ENCODE measurements around the gene ATF2.
"Not testable (repeated sequence)": the region's sequence is repeated elsewhere in the genome, so short reads cannot be mapped to it uniquely, and the experiment has no call there.

Gene ATF2

DNA sequence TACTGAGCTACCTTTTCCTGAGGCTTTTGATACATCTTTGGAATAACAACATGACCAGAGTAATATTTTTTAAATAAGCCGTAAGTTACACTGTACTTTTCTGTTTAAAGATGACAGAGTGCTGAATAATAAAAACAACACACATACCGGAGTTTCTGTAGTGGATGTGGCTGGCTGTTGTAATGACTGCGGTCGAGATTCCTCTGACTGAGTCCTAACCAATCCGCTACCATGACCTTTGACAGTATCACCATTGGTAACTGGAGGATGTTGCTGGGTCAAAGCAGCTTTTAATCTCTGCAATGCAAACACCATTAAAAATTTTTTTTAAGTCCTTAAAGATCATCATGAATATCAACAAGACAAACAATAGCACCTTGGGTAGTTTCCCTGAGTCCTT is 70.7 kb downstream of the ATF2 start:
- DNase-seq (ENCODE audit: low read depth, low spot score): no peak

- DNase-seq (ENCODE audit: low read depth, low spot score): not testable (repeated sequence)
These were observed 83.9 kb downstream of the ATF2 start for GRCh38 chr2:175084117-175084516.

DNA sequence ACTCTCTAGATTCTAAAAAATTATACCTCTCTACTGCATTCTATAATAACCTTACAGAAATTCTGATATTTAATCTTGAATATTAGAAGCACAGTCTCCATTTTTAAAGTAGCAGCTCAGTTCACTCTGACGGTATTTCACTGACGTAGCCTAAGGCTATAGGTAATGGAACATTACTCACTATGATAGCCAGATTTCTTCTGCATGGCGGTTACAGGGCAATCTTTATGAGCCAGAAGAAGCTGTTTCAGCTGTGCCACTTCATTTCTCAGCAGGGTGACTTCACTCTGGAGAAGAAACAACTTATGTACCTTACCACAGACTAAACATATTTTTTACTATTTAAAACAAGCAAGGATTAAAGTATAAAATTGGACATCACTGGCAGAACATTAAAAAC is 87.5 kb downstream of the ATF2 start:
- no peak for DNase-seq (ENCODE audit: low read depth, low spot score)

- no peak for DNase-seq (ENCODE audit: low read depth, low spot score)
These were observed 91.7 kb downstream of the ATF2 start for GRCh38 chr2:175076272-175076671.

GRCh38 chr2:175074478-175074877 is 93.5 kb downstream of the ATF2 start:
- no peak for DNase-seq (ENCODE audit: low read depth, low spot score)

DNA sequence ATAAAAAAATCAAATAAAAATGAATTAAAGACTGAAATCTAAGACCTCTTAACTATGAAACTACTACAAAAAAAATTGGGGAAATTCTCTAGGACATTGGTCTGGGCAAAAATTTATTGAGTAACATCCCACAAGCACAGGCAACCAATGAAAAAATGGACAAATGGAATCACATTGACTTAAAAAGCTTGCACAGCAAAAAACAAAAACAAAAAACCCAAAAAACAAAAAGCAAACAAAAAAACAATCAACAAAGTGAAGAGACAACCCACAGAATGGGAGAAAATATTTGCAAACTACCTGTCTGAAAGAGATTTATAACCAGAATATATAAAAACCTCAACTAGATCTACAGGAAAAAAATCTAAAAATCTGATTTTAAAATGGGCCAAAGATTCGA is 99.5 kb downstream of the ATF2 start:
- no peak for DNase-seq (ENCODE audit: low read depth, low spot score)

DNA sequence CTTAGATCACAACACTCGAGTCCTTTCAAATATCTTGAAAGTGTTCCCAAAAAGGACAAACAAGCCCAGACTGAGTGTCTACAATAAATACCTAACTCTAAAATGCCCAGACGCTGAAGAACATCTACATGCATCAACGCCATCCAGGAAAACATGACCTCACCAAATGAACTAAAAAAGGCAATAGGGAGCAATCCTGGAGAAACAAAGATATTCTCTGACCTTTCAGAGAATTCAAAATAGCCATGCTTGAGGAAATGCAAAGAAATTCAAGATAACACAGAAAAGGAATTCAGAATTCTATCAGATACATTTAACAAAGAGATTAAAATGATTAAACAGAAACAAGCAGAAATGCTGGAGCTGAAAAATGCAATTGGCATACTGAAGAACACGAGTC is 101.6 kb downstream of the ATF2 start:
- DNase-seq (ENCODE audit: low read depth, low spot score): no peak

DNA sequence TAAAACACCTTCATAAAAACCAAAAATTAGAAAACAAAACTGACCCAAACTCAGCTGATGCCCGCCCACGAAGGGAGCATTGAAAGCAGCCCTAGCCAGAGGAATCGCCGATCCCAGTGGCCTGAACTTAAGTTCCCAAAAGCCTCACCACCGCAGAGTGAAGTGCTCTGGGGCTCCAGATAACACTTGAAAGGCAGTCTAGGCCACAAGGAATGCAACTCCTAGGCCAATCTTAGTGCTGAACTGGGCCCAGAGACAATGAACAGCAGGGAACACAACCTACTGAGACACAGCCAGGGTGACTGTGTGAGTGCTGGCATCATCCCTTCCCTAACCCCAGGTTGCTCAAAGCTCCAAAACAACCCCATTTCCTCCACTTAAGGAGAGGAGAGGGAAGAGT is 103.2 kb downstream of the ATF2 start:
- DNase-seq (ENCODE audit: low read depth, low spot score): no peak

GRCh38 chr2:175063741-175064140 is 104.3 kb downstream of the ATF2 start:
- DNase-seq (ENCODE audit: low read depth, low spot score): no peak

GRCh38 chr2:175062787-175063585 is 105.0 kb downstream of the ATF2 start:
- DNase-seq (ENCODE audit: low read depth, low spot score): no peak

GRCh38 chr2:175057078-175057685 is 110.8 kb downstream of the ATF2 start:
- no peak for DNase-seq (ENCODE audit: low read depth, low spot score)

DNA sequence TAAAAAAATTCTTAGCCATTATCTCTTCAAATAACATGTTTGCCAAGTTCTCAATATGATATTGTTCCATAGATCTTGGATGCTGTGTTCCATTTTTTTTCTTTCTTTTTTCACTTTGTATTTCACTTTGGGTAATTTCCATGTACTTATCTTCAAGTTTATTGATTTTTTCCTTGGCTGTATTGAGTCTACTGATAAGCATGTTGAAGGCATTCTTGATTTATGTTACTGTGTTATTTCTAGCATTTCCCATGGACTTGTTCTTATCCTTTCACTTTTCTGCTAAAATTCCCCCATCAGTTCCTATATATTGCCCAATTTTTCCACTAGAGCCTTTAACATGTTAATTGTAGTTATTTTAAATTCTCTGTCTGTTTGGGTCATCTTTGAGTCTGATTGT is 112.0 kb downstream of the ATF2 start:
- no peak for DNase-seq (ENCODE audit: low read depth, low spot score)

DNA sequence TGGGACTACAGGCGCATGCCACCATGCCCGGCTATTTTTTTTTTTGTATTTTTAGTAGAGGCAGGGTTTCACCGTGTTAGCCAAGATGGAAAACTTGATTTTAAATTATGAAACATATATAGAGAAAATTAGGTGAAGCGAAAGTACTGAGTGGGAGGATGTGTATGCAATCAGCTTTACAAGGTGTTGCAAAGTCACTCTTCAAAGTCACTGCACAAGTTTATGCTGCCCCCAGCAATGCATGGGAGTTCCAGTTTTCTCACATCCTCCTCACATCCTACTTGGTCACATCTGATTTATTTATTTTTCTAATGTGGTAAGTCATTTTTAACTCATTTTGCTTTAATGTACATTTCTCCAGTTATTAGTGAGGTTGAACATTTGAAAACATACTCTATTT is 113.7 kb downstream of the ATF2 start:
- no peak for DNase-seq (ENCODE audit: low read depth, low spot score)

GRCh38 chr2:175049661-175050060 is 118.3 kb downstream of the ATF2 start:
- no peak for DNase-seq (ENCODE audit: low read depth, low spot score)

GRCh38 chr2:175048275-175048674 is 119.7 kb downstream of the ATF2 start:
- DNase-seq (ENCODE audit: low read depth, low spot score): no peak

- no peak for DNase-seq (ENCODE audit: low read depth, low spot score)
These were observed 128.5 kb downstream of the ATF2 start for GRCh38 chr2:175039490-175039889.

DNA sequence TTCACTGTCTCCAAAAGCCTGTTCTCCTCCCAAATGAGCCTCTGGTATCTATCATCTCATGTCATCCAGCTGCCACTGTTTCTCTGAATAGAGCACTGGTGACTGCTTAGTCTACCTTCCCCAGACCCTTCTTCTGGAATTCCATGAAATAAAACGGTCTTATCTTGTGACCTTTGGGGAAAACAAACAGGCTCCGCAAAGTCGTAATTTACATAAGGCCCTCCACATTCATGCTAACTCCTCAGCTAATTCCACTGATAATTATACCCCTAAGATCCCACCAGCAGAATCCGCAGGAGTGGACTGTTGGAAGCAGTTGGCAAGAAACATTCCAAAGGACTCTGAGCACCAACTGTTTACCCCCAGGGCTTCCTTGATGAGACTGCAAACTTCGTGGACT is 129.0 kb downstream of the ATF2 start:
- DNase-seq (ENCODE audit: low read depth, low spot score): no peak

- no peak for DNase-seq (ENCODE audit: low read depth, low spot score)
These were observed 130.1 kb downstream of the ATF2 start for GRCh38 chr2:175037941-175038340.

- DNase-seq (ENCODE audit: low read depth, low spot score): no peak
These were observed 131.4 kb downstream of the ATF2 start for GRCh38 chr2:175036582-175037018.

DNA sequence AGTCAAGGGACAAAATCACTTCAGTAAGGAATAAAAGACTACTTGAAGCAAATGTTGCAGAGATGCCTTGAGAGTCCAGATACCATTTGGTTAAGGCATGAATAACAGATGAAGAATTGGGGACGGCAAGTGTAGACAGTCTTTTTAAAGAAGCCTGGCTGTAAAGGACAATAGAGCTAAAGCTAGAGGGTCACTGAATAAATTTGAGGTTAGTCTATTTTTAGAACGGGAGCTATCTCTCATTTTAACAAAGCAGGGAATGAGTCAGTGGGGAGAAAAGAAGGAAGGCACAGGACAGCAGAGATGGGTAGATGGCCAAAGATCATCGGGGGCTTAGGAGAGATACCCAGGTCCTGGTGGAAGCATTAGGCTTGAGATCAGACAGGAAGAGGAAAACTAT is 132.2 kb downstream of the ATF2 start:
- no peak for DNase-seq (ENCODE audit: low read depth, low spot score)

- DNase-seq (ENCODE audit: low read depth, low spot score): no peak
These were observed 133.3 kb downstream of the ATF2 start for GRCh38 chr2:175034716-175035115.

DNA sequence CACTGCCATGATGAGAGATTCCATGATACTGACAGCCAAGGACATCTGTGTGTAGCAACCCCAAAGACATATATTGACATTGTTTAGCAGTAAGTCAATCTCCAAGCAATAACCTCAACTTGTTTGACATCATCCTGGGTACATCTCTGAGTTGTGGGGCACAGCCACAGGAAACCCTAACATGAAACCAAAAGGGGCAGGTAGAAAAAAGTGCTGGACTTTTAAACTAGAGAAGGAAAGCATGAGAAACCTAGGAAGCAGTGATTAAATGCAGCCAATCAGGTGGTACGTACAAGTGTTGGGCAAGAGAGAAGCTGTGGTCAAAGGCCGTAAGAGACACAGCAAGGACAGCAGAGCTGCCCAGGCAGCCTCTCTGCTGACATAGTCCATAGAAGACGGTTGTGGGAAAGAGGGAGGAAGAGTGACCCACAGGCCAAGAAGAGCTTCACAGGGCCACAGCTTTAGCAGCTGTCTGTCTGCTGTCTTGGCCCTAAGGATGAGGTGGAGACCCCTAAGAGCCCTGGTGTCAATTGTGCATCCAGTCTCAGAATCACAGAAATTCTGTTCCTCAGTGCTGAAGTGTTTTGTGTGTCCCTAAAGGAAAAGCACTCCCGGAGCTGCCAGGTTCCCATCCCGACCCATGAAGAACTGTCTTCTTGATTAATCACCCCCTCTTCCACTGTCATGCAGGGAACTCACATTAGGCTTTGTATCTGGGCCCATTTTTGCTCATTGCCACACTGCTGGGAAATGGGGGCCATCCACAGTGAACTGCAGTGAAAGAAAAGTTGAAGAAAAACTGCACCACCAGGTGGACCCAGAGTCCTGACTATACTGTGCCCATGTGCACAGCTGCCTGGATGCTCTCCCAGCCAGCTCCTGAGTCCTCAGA is 137.4 kb downstream of the ATF2 start:
- DNase-seq (ENCODE audit: low read depth, low spot score): no peak
